ENCODE measurements around the gene PROSER1.

DNA sequence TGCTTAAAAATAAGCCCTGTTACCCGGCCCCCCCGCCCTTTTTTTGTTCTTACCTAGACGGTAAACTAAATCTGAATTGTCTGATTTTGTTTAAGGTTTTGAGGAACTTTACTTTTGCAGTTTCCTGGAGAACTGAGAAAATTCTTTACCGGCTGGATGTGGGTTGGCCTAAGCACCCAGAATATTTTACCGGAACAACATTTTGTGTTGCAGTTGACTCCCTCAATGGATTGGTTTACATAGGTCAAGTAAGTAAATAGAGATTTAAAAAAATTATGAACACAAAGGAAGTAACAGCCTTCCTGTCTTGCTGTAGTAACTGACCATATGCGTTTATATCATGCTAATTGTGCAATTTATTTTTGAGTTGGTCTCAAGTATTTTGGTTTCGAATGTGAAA is 1.2 kb upstream of the PROSER1 start:
- TF ChIP-seq, protein P1, sequence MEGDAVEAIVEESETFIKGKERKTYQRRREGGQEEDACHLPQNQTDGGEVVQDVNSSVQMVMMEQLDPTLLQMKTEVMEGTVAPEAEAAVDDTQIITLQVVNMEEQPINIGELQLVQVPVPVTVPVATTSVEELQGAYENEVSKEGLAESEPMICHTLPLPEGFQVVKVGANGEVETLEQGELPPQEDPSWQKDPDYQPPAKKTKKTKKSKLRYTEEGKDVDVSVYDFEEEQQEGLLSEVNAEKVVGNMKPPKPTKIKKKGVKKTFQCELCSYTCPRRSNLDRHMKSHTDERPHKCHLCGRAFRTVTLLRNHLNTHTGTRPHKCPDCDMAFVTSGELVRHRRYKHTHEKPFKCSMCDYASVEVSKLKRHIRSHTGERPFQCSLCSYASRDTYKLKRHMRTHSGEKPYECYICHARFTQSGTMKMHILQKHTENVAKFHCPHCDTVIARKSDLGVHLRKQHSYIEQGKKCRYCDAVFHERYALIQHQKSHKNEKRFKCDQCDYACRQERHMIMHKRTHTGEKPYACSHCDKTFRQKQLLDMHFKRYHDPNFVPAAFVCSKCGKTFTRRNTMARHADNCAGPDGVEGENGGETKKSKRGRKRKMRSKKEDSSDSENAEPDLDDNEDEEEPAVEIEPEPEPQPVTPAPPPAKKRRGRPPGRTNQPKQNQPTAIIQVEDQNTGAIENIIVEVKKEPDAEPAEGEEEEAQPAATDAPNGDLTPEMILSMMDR (IDR thresholded peaks at IDR 0.05; ENCODE audit: low read depth, low read length, missing input control): no peak
- TF ChIP-seq HNF4G (IDR thresholded peaks at IDR 0.05): no peak
- TF ChIP-seq YY1 (IDR thresholded peaks at IDR 0.05): no peak
- TF ChIP-seq RAD21 (IDR thresholded peaks at IDR 0.05): no peak

All from liver (tissue), 3 donors.